Measurements from ENCODE around the gene TRIM34.

DNA sequence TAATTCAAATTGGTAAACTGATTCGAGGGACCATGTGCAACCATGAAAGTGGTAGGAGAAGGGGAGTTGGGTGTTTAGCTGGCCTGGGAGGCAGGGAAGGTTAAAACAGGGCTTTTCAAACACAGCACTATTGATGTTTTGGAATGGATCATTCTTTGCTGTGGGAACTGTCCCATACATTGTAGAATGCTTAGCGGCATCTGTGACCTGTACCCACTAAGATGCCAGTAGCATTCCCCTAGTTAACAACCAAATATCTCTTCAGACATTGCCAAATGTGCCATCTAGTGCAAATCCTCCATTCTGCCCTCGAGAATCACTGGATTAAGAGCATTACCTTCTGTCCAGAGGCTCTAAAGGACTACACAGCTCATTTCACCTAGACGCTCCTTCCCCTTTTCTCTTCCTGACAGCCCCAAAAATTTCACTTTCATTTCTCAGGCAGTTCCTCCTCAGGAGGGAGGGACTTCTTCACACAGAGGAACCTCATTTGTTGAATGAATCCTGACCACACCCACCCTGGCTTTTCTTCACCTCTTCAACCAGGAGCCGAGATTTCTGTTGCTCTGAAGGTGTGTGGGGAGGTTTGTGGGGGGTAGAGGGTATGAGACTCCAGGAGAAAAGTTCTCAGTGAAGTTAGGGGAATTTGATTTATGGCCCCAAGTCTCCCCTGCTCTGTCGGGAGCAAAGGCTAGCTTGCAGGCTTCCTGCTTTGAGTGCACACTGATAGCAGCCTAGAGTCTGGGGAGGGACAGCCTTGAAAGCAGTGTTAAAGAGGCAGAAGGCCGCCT is at the start of gene TRIM34:
- TF ChIP-seq, protein P1, sequence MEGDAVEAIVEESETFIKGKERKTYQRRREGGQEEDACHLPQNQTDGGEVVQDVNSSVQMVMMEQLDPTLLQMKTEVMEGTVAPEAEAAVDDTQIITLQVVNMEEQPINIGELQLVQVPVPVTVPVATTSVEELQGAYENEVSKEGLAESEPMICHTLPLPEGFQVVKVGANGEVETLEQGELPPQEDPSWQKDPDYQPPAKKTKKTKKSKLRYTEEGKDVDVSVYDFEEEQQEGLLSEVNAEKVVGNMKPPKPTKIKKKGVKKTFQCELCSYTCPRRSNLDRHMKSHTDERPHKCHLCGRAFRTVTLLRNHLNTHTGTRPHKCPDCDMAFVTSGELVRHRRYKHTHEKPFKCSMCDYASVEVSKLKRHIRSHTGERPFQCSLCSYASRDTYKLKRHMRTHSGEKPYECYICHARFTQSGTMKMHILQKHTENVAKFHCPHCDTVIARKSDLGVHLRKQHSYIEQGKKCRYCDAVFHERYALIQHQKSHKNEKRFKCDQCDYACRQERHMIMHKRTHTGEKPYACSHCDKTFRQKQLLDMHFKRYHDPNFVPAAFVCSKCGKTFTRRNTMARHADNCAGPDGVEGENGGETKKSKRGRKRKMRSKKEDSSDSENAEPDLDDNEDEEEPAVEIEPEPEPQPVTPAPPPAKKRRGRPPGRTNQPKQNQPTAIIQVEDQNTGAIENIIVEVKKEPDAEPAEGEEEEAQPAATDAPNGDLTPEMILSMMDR (conservative IDR thresholded peaks at IDR 0.05; ENCODE audit: low read depth, low read length) = no peak
- no peak for TF ChIP-seq EZH2 (IDR thresholded peaks at IDR 0.05; ENCODE audit: borderline replicate concordance, low read depth, low read length, poor library complexity, severe bottlenecking)

All from A673 (cell line).